Limb (tissue), 2 donors: ENCODE results near the gene NBPF26.
"Not testable (repeated sequence)": the region's sequence is repeated elsewhere in the genome, so short reads cannot be mapped to it uniquely, and the experiment has no call there.

Experiments used
- DNase-seq, 2 donors: peaks; one replicate each; pipeline ENCODE4 v3.0.0-alpha.2; 2016; ENCODE audit errors: extremely low spot score in 2 of 2

Gene NBPF26

DNA sequence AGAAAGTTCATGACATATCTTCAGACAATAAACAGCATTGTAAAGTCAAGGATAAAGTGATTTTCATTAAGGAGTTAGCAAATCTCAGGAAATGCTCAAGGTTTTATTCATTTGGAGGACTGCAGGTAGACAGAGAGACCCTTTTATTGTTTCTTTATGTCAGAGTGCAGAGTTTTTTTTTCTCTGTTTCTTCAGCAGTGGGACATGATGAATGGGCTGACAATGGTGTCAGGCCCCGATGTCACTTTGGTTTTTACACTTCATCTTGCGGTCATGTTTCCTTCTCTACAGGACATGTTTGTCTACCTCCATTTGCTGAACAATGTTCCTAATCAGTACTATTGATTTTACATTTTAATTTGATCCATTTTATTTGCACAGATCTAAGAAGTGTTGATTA, 134.4 kb downstream of the NBPF26 start:
- not testable (repeated sequence) for DNase-seq

- not testable (repeated sequence) for DNase-seq
These were observed 136.0 kb downstream of the NBPF26 start for GRCh38 chr1:120859615-120860234.

DNA sequence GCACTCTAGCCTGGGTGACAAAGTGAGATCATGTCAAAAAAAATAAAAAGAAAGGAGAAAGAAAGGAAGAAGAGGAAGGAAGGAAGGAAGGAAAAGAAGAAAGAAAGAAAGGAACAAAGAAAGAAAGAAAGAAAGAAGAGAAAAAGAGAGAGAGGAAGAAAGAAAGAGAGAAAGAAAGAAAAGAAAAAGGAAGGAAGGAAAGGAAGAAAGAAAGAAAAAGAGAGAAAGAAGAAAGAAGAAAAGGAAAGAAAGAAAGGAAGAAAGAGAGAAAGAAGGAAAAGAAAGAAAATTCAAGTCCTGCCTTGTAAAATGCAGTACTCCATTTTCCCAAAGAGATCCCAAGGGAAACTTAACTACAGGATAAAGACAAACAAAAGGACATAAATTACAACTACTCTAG, 154.5 kb downstream of the NBPF26 start:
- not testable (repeated sequence) for DNase-seq

GRCh38 chr1:120880056-120880455, 156.3 kb downstream of the NBPF26 start:
- not testable (repeated sequence) for DNase-seq

DNA sequence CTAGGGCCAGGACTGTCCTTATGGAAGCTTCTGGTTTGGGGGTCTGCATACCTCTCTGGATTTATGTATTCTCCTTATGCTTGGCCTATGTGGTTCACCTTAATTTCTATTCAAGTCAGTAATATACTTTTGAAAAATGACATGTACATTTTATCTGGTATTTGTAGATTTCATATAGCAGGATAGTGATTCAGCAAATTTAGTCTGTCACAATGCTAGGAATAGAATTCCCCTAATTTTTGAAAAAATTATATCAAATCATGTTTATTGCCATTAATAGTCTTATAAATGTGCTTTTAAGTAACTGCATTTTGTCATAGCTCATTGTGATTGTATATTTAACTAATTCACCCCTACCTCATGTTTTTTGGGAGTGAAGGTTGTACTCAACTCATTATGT, 158.2 kb downstream of the NBPF26 start:
- DNase-seq, result not testable (repeated sequence)
